Measurements from ENCODE around the gene CD38.
"Not testable (repeated sequence)": the region's sequence is repeated elsewhere in the genome, so short reads cannot be mapped to it uniquely, and the experiment has no call there.

Gene CD38

GRCh38 chr4:15778289-15779241 is at the start of gene CD38:
Gene CD38 (plus strand): TSS chr4:15778328. CDS start chr4:15778415, 87 bp downstream.
- peak; percentile 41 to 48 (median 45) for DNase-seq (ENCODE audit: low read depth in 2 of 3, low spot score in 1 of 3)

DNA sequence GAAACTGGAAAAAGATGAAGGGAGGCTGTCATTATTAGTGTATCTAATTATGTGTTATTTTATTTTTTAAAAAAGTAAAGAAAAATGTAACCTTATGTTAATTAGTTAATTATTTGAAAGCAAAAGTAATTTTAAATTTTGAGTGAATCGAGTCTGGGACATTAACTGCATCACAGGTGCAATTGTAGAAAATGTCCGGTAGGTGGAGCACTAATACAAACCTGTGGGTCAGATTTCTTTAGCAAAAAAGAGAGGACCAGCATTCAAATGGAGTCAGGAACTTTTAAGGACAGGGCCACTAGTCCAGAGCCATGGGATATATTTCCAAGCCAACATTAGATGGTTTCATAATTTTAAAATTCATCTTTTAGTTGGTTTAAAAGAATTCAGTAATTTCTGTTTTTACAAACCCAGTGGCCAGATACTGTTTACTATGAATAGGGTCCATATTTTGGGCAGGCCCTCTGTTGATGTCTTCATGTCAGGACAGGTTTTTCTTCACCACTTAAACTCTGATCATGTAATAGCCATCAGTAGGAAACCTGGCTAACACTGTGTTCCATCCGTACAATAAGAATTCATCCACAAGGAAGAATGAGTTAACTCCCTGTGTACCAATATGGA is 48.1 kb upstream of the CD38 start:
- DNase-seq (ENCODE audit: low read depth in 2 of 3, low spot score in 1 of 3): peak in 1 of 3 donors; percentile 23

GRCh38 chr4:15733061-15733460 is 45.1 kb upstream of the CD38 start:
- DNase-seq (ENCODE audit: low read depth in 2 of 3, low spot score in 1 of 3): not testable (repeated sequence)

DNA sequence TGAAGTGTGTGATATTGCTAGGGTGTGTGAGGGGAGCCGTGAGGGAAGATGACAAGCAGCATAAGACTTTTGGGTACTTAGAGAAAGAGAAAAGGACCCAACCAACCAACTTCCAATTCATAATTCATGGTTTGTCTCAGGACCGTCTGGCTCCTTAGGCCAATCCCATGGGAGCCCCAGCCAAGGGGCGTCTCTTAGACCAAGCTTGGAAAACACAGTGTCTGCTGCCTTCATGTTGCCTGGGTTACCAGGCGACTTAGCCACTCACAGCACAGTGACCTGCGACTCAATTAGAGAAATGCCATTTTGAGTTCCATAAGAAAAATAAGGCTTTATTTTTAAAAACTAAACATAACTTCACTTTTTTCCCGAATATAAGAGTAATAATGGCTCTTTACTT is 42.6 kb upstream of the CD38 start:
- DNase-seq (ENCODE audit: low read depth in 2 of 3, low spot score in 1 of 3): no peak

GRCh38 chr4:15736514-15737050 is 41.5 kb upstream of the CD38 start:
- DNase-seq (ENCODE audit: low read depth in 2 of 3, low spot score in 1 of 3): no peak

DNA sequence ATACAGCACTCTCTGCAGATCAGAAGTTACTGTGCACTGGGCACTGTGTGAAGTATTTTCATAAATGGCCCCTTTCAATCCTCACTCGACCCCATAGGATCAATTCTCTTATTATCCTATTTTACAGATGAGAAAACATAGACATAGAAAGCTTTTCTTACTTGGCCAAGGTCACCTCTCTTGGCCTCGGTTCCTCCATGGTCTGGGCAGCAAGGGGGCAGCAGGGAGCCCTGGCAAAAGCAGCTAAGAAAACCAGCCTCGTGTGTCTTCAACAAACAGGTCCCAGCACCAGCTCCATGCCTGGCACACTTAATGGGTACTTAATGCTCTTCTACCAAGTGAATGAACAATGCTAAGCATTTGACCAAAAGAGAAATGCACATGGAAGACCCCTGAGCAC is 40.9 kb upstream of the CD38 start:
- no peak for DNase-seq (ENCODE audit: low read depth in 2 of 3, low spot score in 1 of 3)

- DNase-seq (ENCODE audit: low read depth in 2 of 3, low spot score in 1 of 3): no peak
Measured at GRCh38 chr4:15738877-15739276, 39.3 kb upstream of the CD38 start.

- DNase-seq (ENCODE audit: low read depth in 2 of 3, low spot score in 1 of 3): no peak
Measured at GRCh38 chr4:15740764-15741404, 37.2 kb upstream of the CD38 start.

GRCh38 chr4:15742083-15742582 is 36.0 kb upstream of the CD38 start:
- no peak for DNase-seq (ENCODE audit: low read depth in 2 of 3, low spot score in 1 of 3)

DNA sequence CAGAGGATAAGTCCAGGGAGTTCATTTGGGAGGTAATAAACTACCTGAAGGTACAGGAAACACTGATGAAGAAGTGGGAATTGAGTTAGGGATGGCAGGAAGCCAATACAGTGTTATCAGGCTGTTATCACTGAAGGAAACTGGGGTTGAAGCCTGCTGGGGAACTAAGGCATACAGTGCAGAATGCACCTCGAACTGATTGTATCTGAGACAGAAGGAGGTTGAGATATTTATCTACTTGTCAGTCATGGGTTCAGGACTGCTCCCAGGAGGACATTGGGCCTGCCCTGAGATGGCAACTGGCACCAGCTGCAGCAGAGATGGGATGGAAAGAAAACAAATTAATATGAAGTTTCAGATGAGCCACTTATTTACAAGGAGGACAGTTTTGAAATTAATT is 35.5 kb upstream of the CD38 start:
- no peak for DNase-seq (ENCODE audit: low read depth in 2 of 3, low spot score in 1 of 3)

DNA sequence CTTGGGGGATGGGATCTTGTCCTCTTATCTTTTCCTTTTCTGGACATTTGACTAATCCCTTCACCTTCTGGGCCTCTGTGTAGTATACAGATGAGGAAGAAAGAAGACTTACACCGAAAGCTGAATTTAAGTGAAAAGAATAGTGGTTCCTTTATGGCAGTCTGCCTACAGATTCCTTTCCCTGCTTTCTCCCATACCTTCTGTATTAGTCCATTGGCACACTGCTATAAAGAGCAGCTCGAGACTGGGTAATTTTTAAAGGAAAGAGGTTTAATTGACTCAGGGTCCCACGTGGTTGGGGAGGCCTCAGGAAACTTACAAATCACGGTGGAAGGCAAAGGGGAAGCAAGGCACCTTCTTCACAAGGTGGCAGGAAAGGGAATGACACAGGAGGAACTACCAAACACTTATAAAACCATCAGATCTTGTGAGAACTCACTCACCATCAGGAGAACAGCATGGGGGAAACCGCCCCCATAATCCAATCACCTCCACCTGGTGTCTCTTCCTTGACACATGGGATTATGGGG is 34.0 kb upstream of the CD38 start:
- no peak for DNase-seq (ENCODE audit: low read depth in 2 of 3, low spot score in 1 of 3)

- no peak for DNase-seq (ENCODE audit: low read depth in 2 of 3, low spot score in 1 of 3)
Measured at GRCh38 chr4:15746110-15746509, 32.0 kb upstream of the CD38 start.

DNA sequence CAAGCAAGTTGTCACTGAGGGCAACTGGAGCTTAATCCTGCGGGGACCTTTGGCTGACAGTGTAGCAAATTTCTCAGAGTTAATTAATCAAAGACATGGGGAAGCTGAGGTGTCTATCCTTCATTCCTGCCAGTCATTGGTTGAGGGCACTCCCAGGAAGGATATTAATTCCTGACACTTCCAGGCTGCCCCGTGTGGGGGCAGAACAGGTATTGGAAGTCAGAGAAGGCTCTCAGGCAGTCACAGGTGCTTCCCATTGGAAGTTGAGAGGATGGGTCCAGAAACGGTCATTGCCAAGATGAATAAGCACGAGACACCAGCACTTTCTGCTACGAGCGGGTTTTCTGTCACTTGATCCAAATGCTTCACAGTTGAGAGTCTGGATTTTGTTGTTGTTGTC is 29.1 kb upstream of the CD38 start:
- DNase-seq (ENCODE audit: low read depth in 2 of 3, low spot score in 1 of 3): no peak

GRCh38 chr4:15751153-15751552 is 27.0 kb upstream of the CD38 start:
- no peak for DNase-seq (ENCODE audit: low read depth in 2 of 3, low spot score in 1 of 3)

DNA sequence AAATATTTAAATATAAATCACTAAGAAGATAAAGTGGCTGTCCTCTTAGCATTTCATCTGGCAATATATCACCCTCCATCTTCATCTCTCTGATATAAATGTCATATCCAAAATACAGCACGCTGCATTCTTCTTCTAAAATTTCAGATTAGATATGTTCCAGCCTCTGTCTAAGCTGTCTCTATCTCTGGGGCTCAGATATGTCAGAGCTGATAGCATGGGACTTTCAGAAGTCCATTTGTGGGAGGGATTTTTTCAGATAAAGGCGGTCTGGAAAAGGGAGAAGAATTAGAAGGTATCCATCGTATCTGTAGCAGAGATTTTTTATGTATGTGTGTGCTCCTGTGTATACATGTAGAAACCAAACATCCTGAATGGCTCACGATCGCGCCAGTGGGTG is 25.0 kb upstream of the CD38 start:
- no peak for DNase-seq (ENCODE audit: low read depth in 2 of 3, low spot score in 1 of 3)

GRCh38 chr4:15753786-15754185 is 24.3 kb upstream of the CD38 start:
- DNase-seq (ENCODE audit: low read depth in 2 of 3, low spot score in 1 of 3): no peak

GRCh38 chr4:15754323-15754722 is 23.8 kb upstream of the CD38 start:
- DNase-seq (ENCODE audit: low read depth in 2 of 3, low spot score in 1 of 3): peak in 1 of 3 donors; percentile 38

- DNase-seq (ENCODE audit: low read depth in 2 of 3, low spot score in 1 of 3): peak; percentile 40 to 69 (median 60)
Measured at GRCh38 chr4:15755321-15756155, 22.6 kb upstream of the CD38 start.

DNA sequence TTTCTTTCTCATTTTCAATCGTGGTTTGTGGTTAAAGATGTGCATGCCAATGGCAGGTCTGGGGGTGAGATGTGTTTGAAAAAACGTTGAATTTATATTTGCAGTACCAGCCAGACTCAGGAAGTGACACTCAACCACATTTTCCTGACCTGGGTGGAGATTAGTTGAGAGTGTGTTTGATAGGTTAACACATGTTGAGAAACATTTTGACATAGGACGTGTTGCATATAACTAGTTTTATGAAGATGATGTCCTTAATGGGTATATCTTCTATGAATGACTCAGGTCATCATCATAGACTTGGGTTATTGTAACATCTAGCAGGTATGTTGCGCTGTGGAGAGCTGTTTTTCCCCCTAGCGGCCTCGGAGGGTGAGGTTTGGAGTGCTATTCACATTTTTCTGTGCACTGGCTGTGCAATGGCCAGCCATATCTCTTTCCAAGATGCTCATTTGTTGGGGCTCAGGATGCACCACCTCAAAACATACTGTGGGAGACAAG is 21.7 kb upstream of the CD38 start:
- peak; percentile 64 to 77 (median 73) for DNase-seq (ENCODE audit: low read depth in 2 of 3, low spot score in 1 of 3)

GRCh38 chr4:15757054-15757453 is 21.1 kb upstream of the CD38 start:
- DNase-seq (ENCODE audit: low read depth in 2 of 3, low spot score in 1 of 3): no peak
